GM10847 (cell line): ENCODE data around the gene SUSD1.

Source experiments
- POLR2A ChIP-seq: IDR thresholded peaks from 2 replicates; pipeline ENCODE4 v1.6.1; 2011; ENCODE audit not compliant: insufficient read length; ENCODE audit errors: extremely low read depth

The SUSD1 gene

DNA sequence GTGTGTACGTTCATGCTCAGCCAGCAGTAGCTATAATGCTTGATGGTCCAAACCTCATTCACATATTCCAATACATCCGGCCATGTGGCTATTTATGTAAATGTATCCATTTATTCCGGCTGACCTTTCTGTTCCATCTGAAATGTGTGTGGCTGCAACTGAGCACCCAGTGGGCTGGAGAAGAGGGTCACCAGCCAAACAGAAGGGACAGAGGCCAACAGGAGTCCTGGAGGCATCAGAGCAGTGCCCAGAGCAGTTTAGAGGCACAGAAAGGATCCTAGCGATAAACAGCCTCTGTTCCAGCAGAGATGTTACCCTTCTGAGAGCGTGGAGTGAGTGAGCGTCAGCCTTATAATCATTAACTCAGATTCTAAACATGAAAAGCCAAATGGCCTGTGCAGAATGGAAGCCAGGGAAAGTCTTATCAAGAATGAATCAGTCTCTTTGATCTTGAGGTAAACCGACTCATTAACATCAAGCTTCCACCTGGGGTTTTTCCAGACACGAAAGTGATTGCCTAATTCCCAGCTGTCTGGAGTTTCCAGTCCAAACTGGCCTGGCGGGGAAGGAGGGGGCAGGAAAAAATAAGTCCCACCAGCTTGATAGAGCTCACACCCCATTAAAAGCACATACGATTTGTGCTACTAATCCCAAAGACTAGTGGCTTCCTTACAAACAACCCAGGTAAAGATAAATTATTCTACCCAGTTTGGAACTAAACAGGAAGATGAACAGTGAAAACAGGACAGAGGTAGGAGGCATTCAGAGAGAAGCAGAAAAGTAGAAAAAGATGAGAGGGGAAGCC lies 55.7 kb downstream of the SUSD1 start:
- TF ChIP-seq POLR2A: no peak

DNA sequence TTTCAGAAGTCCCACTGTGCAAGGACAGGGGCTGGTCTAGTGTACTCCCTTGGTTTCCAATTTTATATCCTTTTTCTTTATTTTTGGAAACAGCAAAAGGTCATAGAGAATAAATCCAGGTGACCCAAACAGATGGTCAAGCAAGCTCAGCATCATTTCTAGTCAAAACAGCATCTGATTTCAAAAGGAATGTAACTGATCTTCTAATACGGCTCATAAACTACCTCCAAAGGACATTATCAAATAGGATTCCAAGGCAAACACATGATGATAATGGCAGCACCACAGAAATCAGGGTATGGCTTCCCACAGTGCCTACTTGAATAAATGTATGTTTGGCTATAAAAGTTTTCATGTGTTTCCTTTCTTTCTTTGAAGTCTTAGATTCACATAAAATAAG lies 57.1 kb downstream of the SUSD1 start:
- TF ChIP-seq POLR2A: no peak

DNA sequence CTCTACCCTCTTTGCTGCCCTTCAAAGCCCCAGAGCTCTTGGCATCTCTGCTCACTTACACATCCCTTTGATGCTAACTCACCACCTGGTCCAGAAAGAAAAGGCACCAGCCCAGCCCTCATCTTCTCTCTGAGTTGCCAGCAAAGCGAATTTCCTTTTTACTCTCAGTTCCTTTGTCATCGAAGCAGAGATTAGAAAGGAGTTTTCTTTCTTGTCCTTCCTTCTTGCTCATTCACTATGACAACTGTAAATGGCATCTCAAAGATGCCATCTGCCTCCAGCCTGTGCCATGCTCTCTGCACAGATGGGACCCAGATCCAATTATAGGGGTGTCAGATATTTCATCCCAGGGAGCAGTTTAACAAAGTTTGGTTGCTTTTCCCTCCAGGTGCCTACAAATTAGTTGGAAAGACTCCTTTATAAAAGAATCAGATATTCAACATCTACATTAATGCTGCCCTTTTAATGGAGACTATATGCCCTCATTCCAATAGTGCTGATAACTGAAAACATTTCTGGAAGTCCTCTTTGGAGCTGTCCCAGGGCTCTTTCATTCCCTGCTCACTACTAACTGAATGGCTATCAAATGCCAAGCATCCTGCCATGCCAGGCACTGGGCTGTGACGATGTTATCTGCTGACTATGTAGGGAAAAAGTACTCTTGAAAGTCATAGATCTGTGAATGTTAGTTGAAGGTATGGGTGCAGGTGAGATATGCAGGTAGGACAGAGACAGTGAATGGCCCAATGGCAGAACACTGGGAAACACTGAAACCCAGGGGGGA lies 58.9 kb downstream of the SUSD1 start:
- no peak for TF ChIP-seq POLR2A

DNA sequence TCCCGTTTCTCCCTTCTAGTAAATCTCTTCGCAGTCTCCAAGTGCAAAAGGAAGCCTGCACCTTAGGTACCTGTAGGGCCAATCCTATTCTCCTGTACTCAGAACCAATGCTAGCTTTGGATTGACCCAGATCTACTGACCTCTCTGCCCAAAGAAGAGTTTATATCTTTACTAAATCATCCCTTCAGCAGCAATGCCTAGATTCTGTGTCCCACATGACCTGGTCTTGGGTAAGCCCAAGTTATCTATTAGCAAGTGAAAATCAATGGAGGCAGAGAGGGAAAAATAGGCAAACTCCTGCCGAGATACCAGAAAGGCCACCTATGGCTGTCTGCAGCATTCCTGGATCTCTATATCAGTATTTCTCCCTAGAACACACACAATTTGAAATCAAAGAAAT lies 60.0 kb downstream of the SUSD1 start:
- no peak for TF ChIP-seq POLR2A

DNA sequence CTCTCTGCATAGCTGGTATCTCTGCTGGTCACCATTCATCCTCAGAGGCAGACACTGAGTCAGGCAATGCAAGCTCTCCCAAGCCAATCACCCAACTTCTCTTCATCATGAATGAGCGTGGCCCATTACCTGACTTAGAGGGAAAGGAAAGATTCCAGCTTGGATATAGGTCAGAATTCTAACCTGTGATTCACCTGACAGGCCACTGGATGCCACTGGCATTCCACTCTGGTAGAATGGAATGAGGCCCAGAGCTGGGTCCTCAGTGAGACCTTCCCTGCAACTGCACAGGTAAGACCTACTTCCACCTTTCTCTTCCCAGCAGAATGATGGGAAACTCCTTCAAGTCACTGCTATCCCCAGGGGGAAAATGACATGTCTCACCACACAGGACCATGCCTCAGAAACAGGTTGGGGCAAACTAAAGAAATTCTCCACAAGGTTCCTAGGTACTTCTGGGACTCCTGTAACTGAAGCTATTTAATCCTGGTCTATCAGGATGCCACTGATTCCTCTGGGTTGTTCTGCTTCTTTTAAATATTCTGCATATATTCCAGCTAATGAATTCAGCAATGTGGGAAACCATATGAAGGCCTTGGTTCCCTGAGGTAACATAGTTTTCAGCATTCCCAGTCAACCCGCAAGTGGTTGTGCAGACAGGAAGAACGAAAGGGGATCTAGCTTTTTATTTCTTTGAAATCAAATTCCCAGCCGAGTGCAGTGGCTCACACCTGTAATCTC lies 62.0 kb downstream of the SUSD1 start:
- TF ChIP-seq POLR2A: no peak

DNA sequence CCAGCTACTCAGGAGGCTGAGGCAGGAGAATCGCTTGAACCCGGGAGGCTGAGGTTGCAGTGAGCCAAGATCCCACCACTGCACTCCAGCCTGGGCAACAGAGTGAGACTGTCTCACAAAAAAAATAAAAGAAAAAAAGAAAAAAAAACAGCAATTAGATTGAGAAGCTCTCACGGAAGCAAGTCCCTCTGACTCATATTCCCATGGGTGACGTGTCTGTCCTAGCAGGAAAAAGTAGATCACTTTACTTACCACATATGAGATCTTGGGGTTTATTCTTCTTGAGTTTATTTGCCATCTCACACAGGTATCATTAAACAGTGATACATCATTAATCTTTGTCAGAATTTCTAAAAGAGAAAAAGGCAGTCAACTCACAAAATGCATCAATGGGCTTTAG lies 62.6 kb downstream of the SUSD1 start:
- no peak for TF ChIP-seq POLR2A

DNA sequence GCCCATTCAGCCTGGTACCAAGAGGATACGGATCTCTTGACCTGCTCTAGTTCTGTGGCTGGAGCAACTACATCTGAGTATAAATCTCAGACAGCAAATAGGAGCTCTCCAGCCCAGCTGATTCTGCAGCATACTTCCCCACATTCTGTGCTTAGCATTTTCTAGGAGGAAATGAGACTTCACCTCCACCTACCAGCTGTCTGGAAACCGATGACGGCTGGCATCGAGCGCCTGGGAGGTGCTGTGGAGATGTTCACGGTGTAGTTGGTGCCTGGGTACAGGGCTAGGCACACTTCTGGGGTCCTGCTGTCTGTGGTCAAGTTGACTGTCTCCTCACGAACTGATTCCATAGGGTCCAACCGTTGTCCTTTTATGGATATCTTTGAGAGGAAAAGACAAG lies 63.6 kb downstream of the SUSD1 start:
- no peak for TF ChIP-seq POLR2A

DNA sequence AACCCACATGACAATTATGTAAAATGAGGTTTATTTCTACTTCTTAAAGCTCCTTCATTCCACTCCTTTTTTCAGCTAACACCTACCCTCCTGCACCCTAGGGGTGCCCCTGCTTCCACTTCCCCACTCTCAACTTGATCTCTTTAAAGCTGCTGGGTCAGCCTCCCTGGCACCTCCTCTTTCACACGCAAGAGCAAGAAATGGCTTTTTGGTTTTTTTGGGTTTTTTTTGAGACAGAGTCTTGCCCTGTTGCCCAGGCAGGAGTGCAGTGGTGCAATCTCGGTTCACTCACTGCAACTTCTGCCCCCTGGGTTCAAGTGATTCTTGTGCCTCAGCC lies 64.4 kb downstream of the SUSD1 start:
- no peak for TF ChIP-seq POLR2A

DNA sequence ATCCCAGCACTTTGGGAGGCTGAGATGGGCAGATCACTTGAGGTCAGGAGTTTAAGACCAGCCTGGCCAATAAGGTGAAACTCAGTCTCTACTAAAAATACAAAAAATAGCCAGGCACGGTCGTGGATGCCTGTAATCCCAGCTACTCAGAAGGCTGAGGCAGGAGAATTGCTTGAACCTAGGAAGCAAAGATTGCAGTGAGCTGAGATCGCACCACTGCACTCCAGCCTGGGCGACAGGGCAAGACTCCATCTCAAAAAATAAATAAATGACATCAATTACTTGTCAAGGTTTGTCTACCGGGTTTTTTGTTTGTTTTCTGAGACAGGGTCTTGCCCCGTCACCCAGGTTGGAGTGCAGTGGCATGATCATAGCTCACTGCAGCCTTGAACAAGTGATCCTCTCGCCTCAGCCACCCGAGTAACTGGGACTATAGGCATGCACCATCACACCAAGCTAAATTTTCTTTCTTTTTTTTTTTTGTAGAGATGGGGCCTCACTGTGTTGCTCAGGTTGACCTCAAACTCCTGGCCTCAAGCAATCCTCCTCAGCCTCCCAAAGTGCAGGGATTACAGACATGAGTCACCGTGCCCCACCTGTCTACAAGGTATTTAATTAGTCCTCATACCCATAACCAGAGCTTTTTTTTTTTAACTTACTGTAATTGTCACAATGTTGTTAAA lies 64.9 kb downstream of the SUSD1 start:
- TF ChIP-seq POLR2A: no peak

DNA sequence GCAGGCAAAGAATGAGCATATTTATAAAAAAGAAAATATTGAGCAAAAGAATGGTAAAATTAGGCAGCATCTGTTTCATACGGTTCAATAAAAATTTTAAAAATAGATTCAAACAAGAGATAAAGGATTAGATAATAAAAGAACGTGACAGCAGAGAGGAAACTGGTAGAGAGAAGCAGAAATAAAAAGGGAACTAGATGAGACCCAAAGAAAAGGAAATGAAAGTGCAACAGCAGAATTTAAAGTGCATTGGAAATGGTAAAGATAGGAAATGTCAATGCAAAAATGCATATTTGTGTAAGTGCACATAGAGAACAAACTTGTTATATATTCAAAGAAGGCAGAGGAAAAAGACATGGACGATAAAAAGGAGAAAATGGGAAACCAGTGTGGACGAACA lies 70.2 kb downstream of the SUSD1 start:
- no peak for TF ChIP-seq POLR2A

DNA sequence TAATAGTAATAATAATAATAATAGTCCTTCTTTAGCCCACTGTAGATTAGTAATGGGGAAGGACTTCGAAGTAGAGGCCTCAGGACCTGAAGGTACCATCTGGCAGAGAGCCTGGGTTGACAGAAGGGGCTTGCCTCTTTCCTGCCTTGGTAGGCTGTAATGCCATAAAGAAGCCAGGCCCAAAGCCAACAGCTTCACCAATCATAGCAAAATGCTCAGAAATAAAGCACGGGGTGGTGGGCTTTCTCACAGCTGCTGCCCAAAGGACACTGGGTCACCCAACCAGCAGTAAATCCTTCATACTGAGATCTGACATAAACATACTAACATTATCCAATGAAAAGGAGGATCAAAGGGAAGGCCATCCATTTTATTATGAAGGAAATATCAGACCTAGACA lies 70.7 kb downstream of the SUSD1 start:
- no peak for TF ChIP-seq POLR2A

DNA sequence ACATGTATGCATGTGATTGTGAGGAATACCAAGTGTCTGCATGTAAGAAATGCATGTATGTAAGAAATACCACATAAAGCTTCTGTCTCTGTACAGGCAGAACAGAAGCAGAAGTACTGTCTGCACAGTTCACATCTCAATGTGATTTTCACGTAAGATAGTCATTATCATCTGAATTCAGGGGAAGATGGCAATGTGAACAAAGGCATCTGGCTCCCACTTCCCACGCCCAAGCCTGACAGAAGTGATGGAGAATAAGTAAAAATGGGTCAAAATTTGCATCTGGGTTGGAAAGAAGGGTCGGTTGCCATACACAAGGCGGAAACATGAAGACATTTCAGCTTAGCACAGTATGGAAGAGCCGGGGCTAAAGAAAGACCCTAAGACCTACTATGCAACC lies 71.7 kb downstream of the SUSD1 start:
- TF ChIP-seq POLR2A: no peak

DNA sequence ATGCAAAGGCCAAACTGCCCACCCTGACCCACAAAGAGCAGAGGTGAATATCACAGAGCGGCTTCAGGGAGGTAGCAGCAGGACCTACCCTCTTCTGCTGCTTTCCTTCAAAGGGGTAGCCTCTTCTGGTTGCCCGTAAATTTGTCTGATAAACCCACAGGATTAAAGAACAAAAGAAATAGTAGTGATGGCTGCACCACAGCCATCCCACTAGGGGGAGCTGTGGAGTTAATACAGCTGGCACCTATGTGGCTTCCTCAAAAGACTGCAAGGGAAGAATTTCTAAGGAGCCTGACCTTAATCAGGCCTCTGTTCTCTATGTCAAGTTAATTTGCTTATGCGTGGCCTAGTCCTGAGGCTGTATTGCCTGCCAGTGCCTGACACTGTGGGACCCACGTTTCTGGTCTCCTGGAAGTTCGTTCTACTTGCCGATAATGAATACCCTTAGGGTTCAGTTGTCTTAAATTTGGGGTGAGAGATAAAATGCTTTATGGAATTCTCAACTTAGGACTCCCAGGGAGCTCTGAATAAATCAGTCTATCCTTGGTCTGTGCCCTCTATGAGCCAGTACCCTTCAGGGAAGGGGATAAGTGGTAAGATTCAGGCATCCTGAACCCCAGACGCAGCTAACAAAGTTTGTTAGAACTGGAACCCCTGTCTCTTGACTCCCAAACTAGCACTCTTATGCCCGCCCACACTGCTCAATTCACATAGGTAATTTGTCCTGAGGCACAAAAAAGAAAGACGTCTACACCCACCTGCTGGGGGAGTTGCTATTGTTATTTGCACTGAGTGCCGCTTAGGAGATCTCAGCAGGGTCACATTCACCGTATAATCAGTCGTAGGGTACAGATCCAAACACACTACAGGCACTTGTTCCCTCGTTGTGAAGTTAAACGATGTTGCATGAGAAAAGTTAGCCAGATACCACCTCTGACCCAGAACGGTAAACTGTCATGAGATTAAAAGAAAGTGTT lies 77.1 kb downstream of the SUSD1 start:
- no peak for TF ChIP-seq POLR2A

DNA sequence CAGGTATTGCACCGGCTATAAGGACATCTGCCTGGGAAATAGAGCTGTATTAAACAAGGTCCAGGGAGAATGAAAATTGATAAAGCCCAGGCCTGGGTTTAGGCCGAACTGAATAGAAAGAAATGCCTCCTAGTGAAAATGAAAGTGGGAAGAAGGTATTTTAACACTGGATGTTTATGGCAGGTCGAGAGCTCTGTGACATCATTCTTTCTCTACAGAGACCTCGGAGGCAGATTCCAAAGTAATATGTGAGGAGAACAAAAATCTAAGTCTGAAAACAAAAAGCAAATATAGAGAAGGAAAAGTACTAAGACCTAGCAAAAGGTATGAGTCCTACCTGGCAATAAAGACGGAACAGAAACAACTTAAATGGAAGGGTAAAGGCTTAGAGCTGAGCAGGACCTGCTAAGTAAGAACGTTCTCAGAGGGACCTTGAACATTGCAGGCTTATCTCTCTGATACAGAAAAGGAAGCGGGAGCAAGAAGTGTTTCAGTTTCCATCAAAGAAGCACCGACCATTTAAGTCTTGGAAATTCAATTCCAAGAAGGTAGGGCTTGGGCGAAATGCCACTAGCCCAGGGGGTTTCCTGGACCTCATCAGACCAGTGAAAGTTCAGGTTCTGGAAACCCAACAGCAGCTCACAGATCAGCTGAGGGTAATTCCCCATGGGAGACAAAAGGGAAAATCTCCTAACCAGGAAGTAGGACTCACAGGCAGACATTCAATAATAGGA lies 80.0 kb downstream of the SUSD1 start:
- TF ChIP-seq POLR2A: no peak
